ENCODE measurements around the gene KCTD4.

The KCTD4 gene

GRCh38 chr13:45198041-45198440 is 2.8 kb downstream of the KCTD4 start:
- no peak overlapping the region for H3K4me3 ChIP-seq (ENCODE audit: low read length)
- no peaks in the 10 kb centered on the region for H3K4me1 ChIP-seq (ENCODE audit: control insufficient read depth, low read length)
- no peaks in the 10 kb centered on the region for H3K9me3 ChIP-seq (ENCODE audit: control insufficient read depth, insufficient read depth, low read length)
- no peak overlapping the region for H3K27ac ChIP-seq (ENCODE audit: low read depth, low read length)
- no peaks in the 10 kb centered on the region for H4K20me1 ChIP-seq (ENCODE audit: control insufficient read depth, insufficient read depth, low read depth, low read length)
- H3F3A ChIP-seq (ENCODE audit: control insufficient read depth, insufficient read depth) = no peaks in the 10 kb centered on the region
- no peaks in the 10 kb centered on the region for H3K9me2 ChIP-seq (replicated peaks; ENCODE audit: control insufficient read depth, low read length)
- TF ChIP-seq EZH2phosphoT487 (IDR thresholded peaks at IDR 0.05; ENCODE audit: borderline replicate concordance, low read length) = no peak
- TF ChIP-seq CTCF (IDR thresholded peaks at IDR 0.05; ENCODE audit: low read depth, low read length, poor library complexity, severe bottlenecking) = no peak
- no peak overlapping the region for H3K4me2 ChIP-seq (ENCODE audit: low read length)
- 0 out of 2 replicates have a peak, but pooled peaks cover 6% of the 10 kb centered on the region for H3K79me2 ChIP-seq (ENCODE audit: control insufficient read depth, low read length)
- no peaks in the 10 kb centered on the region for H3K27me3 ChIP-seq (ENCODE audit: control insufficient read depth, low read length)
- no peaks in the 10 kb centered on the region for H3K36me3 ChIP-seq (ENCODE audit: control insufficient read depth, low read length)

GRCh38 chr13:45196622-45197021 is 4.2 kb downstream of the KCTD4 start:
- H3K36me3 ChIP-seq (ENCODE audit: control insufficient read depth, low read length) = no peaks in the 10 kb centered on the region
- no peaks in the 10 kb centered on the region for H3K9me3 ChIP-seq (ENCODE audit: control insufficient read depth, insufficient read depth, low read length)
- H4K20me1 ChIP-seq (ENCODE audit: control insufficient read depth, insufficient read depth, low read depth, low read length) = no peaks in the 10 kb centered on the region
- H3F3A ChIP-seq (ENCODE audit: control insufficient read depth, insufficient read depth) = peaks cover 3% of the 10 kb centered on the region; the same call in 1 of the 2 replicates
- H3K4me2 ChIP-seq (ENCODE audit: low read length) = no peak overlapping the region
- no peaks in the 10 kb centered on the region for H3K27me3 ChIP-seq (ENCODE audit: control insufficient read depth, low read length)
- no peaks in the 10 kb centered on the region for H3K9me2 ChIP-seq (replicated peaks; ENCODE audit: control insufficient read depth, low read length)
- no peak for TF ChIP-seq CTCF (IDR thresholded peaks at IDR 0.05; ENCODE audit: low read depth, low read length, poor library complexity, severe bottlenecking)
- no peak for TF ChIP-seq EZH2phosphoT487 (IDR thresholded peaks at IDR 0.05; ENCODE audit: borderline replicate concordance, low read length)
- no peaks in the 10 kb centered on the region for H3K4me1 ChIP-seq (ENCODE audit: control insufficient read depth, low read length)
- no peak overlapping the region for H3K27ac ChIP-seq (ENCODE audit: low read depth, low read length)
- 0 out of 2 replicates have a peak, but pooled peaks cover 6% of the 10 kb centered on the region for H3K79me2 ChIP-seq (ENCODE audit: control insufficient read depth, low read length)
- no peak overlapping the region for H3K4me3 ChIP-seq (ENCODE audit: low read length)

GRCh38 chr13:45196096-45196495 is 4.7 kb downstream of the KCTD4 start:
- H3K27ac ChIP-seq (ENCODE audit: low read depth, low read length) = no peak overlapping the region
- H3K9me2 ChIP-seq (replicated peaks; ENCODE audit: control insufficient read depth, low read length) = no peaks in the 10 kb centered on the region
- H3F3A ChIP-seq (ENCODE audit: control insufficient read depth, insufficient read depth) = peaks cover 3% of the 10 kb centered on the region; the same call in 1 of the 2 replicates
- TF ChIP-seq CTCF (IDR thresholded peaks at IDR 0.05; ENCODE audit: low read depth, low read length, poor library complexity, severe bottlenecking) = no peak
- no peak for TF ChIP-seq EZH2phosphoT487 (IDR thresholded peaks at IDR 0.05; ENCODE audit: borderline replicate concordance, low read length)
- H4K20me1 ChIP-seq (ENCODE audit: control insufficient read depth, insufficient read depth, low read depth, low read length) = no peaks in the 10 kb centered on the region
- H3K9me3 ChIP-seq (ENCODE audit: control insufficient read depth, insufficient read depth, low read length) = no peaks in the 10 kb centered on the region
- H3K4me1 ChIP-seq (ENCODE audit: control insufficient read depth, low read length) = no peaks in the 10 kb centered on the region
- no peak overlapping the region for H3K4me2 ChIP-seq (ENCODE audit: low read length)
- H3K79me2 ChIP-seq (ENCODE audit: control insufficient read depth, low read length) = 0 out of 2 replicates have a peak, but pooled peaks cover 6% of the 10 kb centered on the region
- H3K27me3 ChIP-seq (ENCODE audit: control insufficient read depth, low read length) = no peaks in the 10 kb centered on the region
- no peaks in the 10 kb centered on the region for H3K36me3 ChIP-seq (ENCODE audit: control insufficient read depth, low read length)
- H3K4me3 ChIP-seq (ENCODE audit: low read length) = no peak overlapping the region
